CD14-positive monocyte (primary cell): ENCODE measurements around the gene COG2. TPM values are rescaled to one million over a fixed set of nuclear protein-coding genes. Genes with fewer than 3 reads are reported as not detected.

Experiments
- DNase-seq, 3 donors: peaks; one replicate each; pipeline ENCODE4 v3.0.0-alpha.2; 2011 to 2022
- H2AFZ ChIP-seq: 2 replicates; pipeline ENCODE4 v1.6.0; 2012; ENCODE audit warnings: mild to moderate bottlenecking, low read depth, low read length, inconsistent platforms; ENCODE audit not compliant: insufficient read depth, poor library complexity, severe bottlenecking
- H3K27ac ChIP-seq, 2 donors: 1 replicate in 1 of 2; 2 replicates in 1 of 2; pipeline ENCODE4 v1.5.1; 2012 to 2013; ENCODE audit warnings: low read length in 2 of 2, control low read depth in 1 of 2, inconsistent platforms in 1 of 2, low read depth in 1 of 2, mild to moderate bottlenecking in 1 of 2
- H3K27me3 ChIP-seq, 2 donors: one replicate each; pipeline versions ENCODE4 v1.6.0 to v1.6.1; 2011 to 2013; ENCODE audit warnings: low read length in 2 of 2; ENCODE audit not compliant: control insufficient read depth in 2 of 2, insufficient read depth in 2 of 2
- H3K36me3 ChIP-seq, 2 donors: replicated peaks in 1 of 2; 1 replicate in 1 of 2; 2 replicates in 1 of 2; pipeline versions ENCODE4 v1.5.1 to v1.6.1; 2012 to 2013; ENCODE audit warnings: low read length in 2 of 2, control low read depth in 1 of 2, inconsistent platforms in 1 of 2, mild to moderate bottlenecking in 1 of 2; ENCODE audit not compliant: insufficient read depth in 2 of 2, control insufficient read depth in 1 of 2
- H3K4me1 ChIP-seq, 2 donors: 1 replicate in 1 of 2; 2 replicates in 1 of 2; pipeline versions ENCODE4 v1.5.1 to v1.6.1; 2012 to 2013; ENCODE audit warnings: low read length in 2 of 2, control low read depth in 1 of 2, inconsistent platforms in 1 of 2, mild to moderate bottlenecking in 1 of 2, moderate library complexity in 1 of 2; ENCODE audit not compliant: insufficient read depth in 2 of 2, control insufficient read depth in 1 of 2
- H3K4me2 ChIP-seq: replicated peaks from 2 replicates; pipeline ENCODE3; 2012; ENCODE audit warnings: low read length, moderate library complexity, mild to moderate bottlenecking; ENCODE audit not compliant: poor library complexity, severe bottlenecking; ENCODE audit errors: extremely low read depth
- H3K4me3 ChIP-seq, 3 experiments: fragments of 200-600 bp in 1 of 3; sonication (generic) in 1 of 3; replicated peaks in 1 of 3; 1 replicate in 2 of 3; 2 replicates in 1 of 3; pipeline ENCODE4 v1.5.1; 2011 to 2013; ENCODE audit warnings: low read length in 3 of 3, mild to moderate bottlenecking in 3 of 3, control low read depth in 2 of 3, low read depth in 2 of 3, inconsistent platforms in 1 of 3, moderate library complexity in 1 of 3
- H3K79me2 ChIP-seq: 2 replicates; pipeline ENCODE4 v1.6.0; 2012; ENCODE audit warnings: mild to moderate bottlenecking, control low read depth, inconsistent platforms, low read length, moderate library complexity; ENCODE audit not compliant: insufficient read depth
- H3K9ac ChIP-seq: 2 replicates; pipeline ENCODE4 v1.6.0; 2017; ENCODE audit warnings: low read length, mild to moderate bottlenecking; ENCODE audit not compliant: insufficient read depth, poor library complexity, severe bottlenecking
- H3K9me3 ChIP-seq, 2 donors: replicated peaks in 1 of 2; 1 replicate in 1 of 2; 2 replicates in 1 of 2; pipeline versions ENCODE4 v1.5.1 to v1.6.1; 2012 to 2013; ENCODE audit warnings: low read length in 2 of 2, control low read depth in 1 of 2; ENCODE audit not compliant: control insufficient read depth in 1 of 2, insufficient read depth in 1 of 2
- H4K20me1 ChIP-seq: 2 replicates; pipeline ENCODE4 v1.6.0; 2012; ENCODE audit warnings: mild to moderate bottlenecking, low read length, control low read depth, moderate library complexity; ENCODE audit not compliant: insufficient read depth
- H3K27ac Mint-ChIP-seq, 7 donors: one replicate each; pipeline ENCODE4 v1.8.0; 2020; ENCODE audit warnings: mild to moderate bottlenecking in 7 of 7, mixed read lengths in 7 of 7, moderate library complexity in 6 of 7, inconsistent platforms in 2 of 7
- H3K27me3 Mint-ChIP-seq, 3 donors: one replicate each; pipeline ENCODE4 v1.8.0; 2021 to 2022; ENCODE audit warnings: low read depth in 3 of 3, mild to moderate bottlenecking in 3 of 3, mixed read lengths in 3 of 3, moderate library complexity in 3 of 3, inconsistent platforms in 1 of 3
- H3K36me3 Mint-ChIP-seq, 2 donors: one replicate each; pipeline ENCODE4 v1.8.0; 2020; ENCODE audit warnings: mixed read lengths in 2 of 2, inconsistent platforms in 1 of 2, mild to moderate bottlenecking in 1 of 2
- H3K4me1 Mint-ChIP-seq: one replicate; pipeline ENCODE4 v1.8.0; 2020; ENCODE audit warnings: mild to moderate bottlenecking, mixed read lengths
- H3K4me3 Mint-ChIP-seq, 2 donors: one replicate each; pipeline ENCODE4 v1.8.0; 2020; ENCODE audit warnings: mild to moderate bottlenecking in 2 of 2, mixed read lengths in 2 of 2, moderate library complexity in 1 of 2
- H3K9me3 Mint-ChIP-seq, 7 donors: one replicate each; pipeline ENCODE4 v1.8.0; 2020 to 2022; ENCODE audit warnings: mixed read lengths in 7 of 7, mild to moderate bottlenecking in 6 of 7, moderate library complexity in 6 of 7, inconsistent platforms in 2 of 7
- CTCF ChIP-seq: fragments of 200-600 bp; IDR thresholded peaks from one replicate; pipeline ENCODE4 v1.8.0; 2022; ENCODE audit warnings: antibody characterized with exemption, mild to moderate bottlenecking
- WGBS: methylation state at CpG from one replicate; pipeline ENCODE4 v1.1.5; 2013; ENCODE audit warnings: missing lambda C conversion rate; ENCODE audit not compliant: insufficient coverage; 5-methylcytosine and 5-hydroxymethylcytosine counted together
- intact Hi-C, 2 donors: fragments of 100-400 bp; cut with micrococcal nuclease; formaldehyde crosslinking; loops; one replicate each; pipeline versions ENCODE4 v1.15.0 to v1.15.1; 2023
- polyA plus RNA-seq, 3 donors: library from polyadenylated mRNA; depleted of rRNA in 1 of 3; unstranded in 2 of 3; stranded (reverse) in 1 of 3; fragments of 300-500 nt in 2 of 3; fragments of >200 nt in 1 of 3; fragmentation: Illumina TruSeq in 2 of 3; gene quantifications; 1 replicate in 2 of 3; 2 replicates in 1 of 3; pipeline ENCODE4 v1.2.3, GENCODE V29; 2012 to 2021

Gene COG2
- polyA plus RNA-seq, 3 donors, result 16.7 to 30.4 (median 24.7) TPM

- 94% methylated on average over 2 of the region's 2 CpGs for WGBS
- no peaks in the 10 kb centered on the region for H3K36me3 Mint-ChIP-seq
Observed at GRCh38 chr1:230596306-230596705, 46.0 kb upstream of the COG2 start.

GRCh38 chr1:230598745-230599144, 43.5 kb upstream of the COG2 start:
- intact Hi-C loops, result no loop called here
- Mint-ChIP-seq H3K4me3 (no peak overlapping the region), H3K4me1 (peaks cover 7% of the 10 kb centered on the region), H3K36me3 (peaks cover 0 to 6% of the 10 kb centered on the region in 2 donors), H3K27ac (no peak overlapping the region), H3K27me3 (peaks cover 7 to 9% (median 9%) of the 10 kb centered on the region in 3 donors), H3K9me3 (peaks cover 0 to 12% (median 10%) of the 10 kb centered on the region in 7 donors)
- no peaks in the 10 kb centered on the region for H3K79me2 ChIP-seq
- no peaks in the 10 kb centered on the region for H3K4me1 ChIP-seq
- H3K27ac ChIP-seq, result no peak overlapping the region
- no peaks in the 10 kb centered on the region for H3K36me3 ChIP-seq
- peaks cover 3 to 7% of the 10 kb centered on the region in 2 donors for H3K27me3 ChIP-seq
- H2AFZ ChIP-seq, result no peak overlapping the region
- H3K4me2 ChIP-seq, result no peak overlapping the region
- H3K9me3 ChIP-seq, result peaks cover 0 to 6% of the 10 kb centered on the region in 2 donors
- DNase-seq, result no peak
- H4K20me1 ChIP-seq, result no peaks in the 10 kb centered on the region
- H3K4me3 ChIP-seq, result no peak overlapping the region
- H3K9ac ChIP-seq, result no peak overlapping the region
- TF ChIP-seq CTCF, result no peak

More at GRCh38 chr1:230596306-230596705, 46.0 kb upstream of the COG2 start:
- no peak overlapping the region for H3K4me3 ChIP-seq
- no peaks in the 10 kb centered on the region for H4K20me1 ChIP-seq
- H3K9me3 ChIP-seq, result peaks cover 0 to 6% of the 10 kb centered on the region in 2 donors
- H3K4me2 ChIP-seq, result no peak overlapping the region
- H3K4me3 Mint-ChIP-seq, result no peak overlapping the region
- H3K79me2 ChIP-seq, result no peaks in the 10 kb centered on the region
- no peak overlapping the region for H3K27ac ChIP-seq
- no peak overlapping the region for H2AFZ ChIP-seq
- peaks cover 0 to 11% (median 5%) of the 10 kb centered on the region in 7 donors for H3K9me3 Mint-ChIP-seq
- H3K4me1 Mint-ChIP-seq, result no peaks in the 10 kb centered on the region
- no peak for TF ChIP-seq CTCF
- intact Hi-C loops, result no loop called here
- peaks cover 3 to 16% (median 5%) of the 10 kb centered on the region in 3 donors for H3K27me3 Mint-ChIP-seq
- H3K27ac Mint-ChIP-seq, result no peak overlapping the region
- no peak overlapping the region for H3K9ac ChIP-seq
- peaks cover 6 to 13% of the 10 kb centered on the region in 2 donors for H3K27me3 ChIP-seq
- no peaks in the 10 kb centered on the region for H3K36me3 ChIP-seq
- H3K4me1 ChIP-seq, result no peaks in the 10 kb centered on the region
- no peak for DNase-seq
